Measurements from ENCODE around the gene TDRD6.
"Not testable (repeated sequence)": the region's sequence is repeated elsewhere in the genome, so short reads cannot be mapped to it uniquely, and the experiment has no call there.

The TDRD6 gene

GRCh38 chr6:46688966-46689335, 1.3 kb downstream of the TDRD6 start:
- DNase-seq = no peak

- DNase-seq = no peak
Measured at GRCh38 chr6:46689657-46690056, 2.0 kb downstream of the TDRD6 start.

- no peak for DNase-seq
Measured at GRCh38 chr6:46690141-46690755, 2.6 kb downstream of the TDRD6 start.

GRCh38 chr6:46690911-46691451, 3.3 kb downstream of the TDRD6 start:
- no peak for DNase-seq

GRCh38 chr6:46699970-46700369, 12.3 kb downstream of the TDRD6 start:
- DNase-seq = no peak

- peak; percentile 42 for DNase-seq
Measured at GRCh38 chr6:46704562-46704961, 16.9 kb downstream of the TDRD6 start.

GRCh38 chr6:46706464-46706863, 18.8 kb downstream of the TDRD6 start:
- no peak for DNase-seq

- DNase-seq = no peak
Measured at GRCh38 chr6:46711491-46711890, 23.8 kb downstream of the TDRD6 start.

GRCh38 chr6:46715141-46715540, 27.5 kb downstream of the TDRD6 start:
- peak; percentile 16 for DNase-seq

- DNase-seq = peak; percentile 84
Measured at GRCh38 chr6:46719099-46719498, 31.4 kb downstream of the TDRD6 start.

GRCh38 chr6:46720401-46720800, 32.7 kb downstream of the TDRD6 start:
- DNase-seq = no peak

GRCh38 chr6:46729787-46730326, 42.2 kb downstream of the TDRD6 start:
- peak; percentile 3 for DNase-seq

GRCh38 chr6:46730921-46731461, 43.3 kb downstream of the TDRD6 start:
- no peak for DNase-seq

- DNase-seq = no peak
Measured at GRCh38 chr6:46733341-46733801, 45.7 kb downstream of the TDRD6 start.

GRCh38 chr6:46734867-46735719, 47.4 kb downstream of the TDRD6 start, which contains the start of gene PLA2G7:
Gene PLA2G7 (minus strand): TSS chr6:46735375. CDS start chr6:46722891, 12,484 bp downstream.
- peak; percentile 6 for DNase-seq

- no peak for DNase-seq
Measured at GRCh38 chr6:46735720-46736031, 48.0 kb downstream of the TDRD6 start.

- no peak for DNase-seq
Measured at GRCh38 chr6:46736906-46737305, 49.2 kb downstream of the TDRD6 start.

- DNase-seq = no peak
Measured at GRCh38 chr6:46741482-46741881, 53.8 kb downstream of the TDRD6 start.

- no peak for DNase-seq
Measured at GRCh38 chr6:46741910-46742309, 54.2 kb downstream of the TDRD6 start.

- DNase-seq = no peak
Measured at GRCh38 chr6:46743425-46744158, 55.9 kb downstream of the TDRD6 start.

GRCh38 chr6:46744159-46744725, 56.6 kb downstream of the TDRD6 start:
- DNase-seq = not testable (repeated sequence)

GRCh38 chr6:46745973-46746372, 58.3 kb downstream of the TDRD6 start:
- no peak for DNase-seq

Measured in kidney glomerular epithelial cell (primary cell).